ENCODE data around the gene ZNF451.
"Not testable (repeated sequence)": the region's sequence is repeated elsewhere in the genome, so short reads cannot be mapped to it uniquely, and the experiment has no call there.

The ZNF451 gene

DNA sequence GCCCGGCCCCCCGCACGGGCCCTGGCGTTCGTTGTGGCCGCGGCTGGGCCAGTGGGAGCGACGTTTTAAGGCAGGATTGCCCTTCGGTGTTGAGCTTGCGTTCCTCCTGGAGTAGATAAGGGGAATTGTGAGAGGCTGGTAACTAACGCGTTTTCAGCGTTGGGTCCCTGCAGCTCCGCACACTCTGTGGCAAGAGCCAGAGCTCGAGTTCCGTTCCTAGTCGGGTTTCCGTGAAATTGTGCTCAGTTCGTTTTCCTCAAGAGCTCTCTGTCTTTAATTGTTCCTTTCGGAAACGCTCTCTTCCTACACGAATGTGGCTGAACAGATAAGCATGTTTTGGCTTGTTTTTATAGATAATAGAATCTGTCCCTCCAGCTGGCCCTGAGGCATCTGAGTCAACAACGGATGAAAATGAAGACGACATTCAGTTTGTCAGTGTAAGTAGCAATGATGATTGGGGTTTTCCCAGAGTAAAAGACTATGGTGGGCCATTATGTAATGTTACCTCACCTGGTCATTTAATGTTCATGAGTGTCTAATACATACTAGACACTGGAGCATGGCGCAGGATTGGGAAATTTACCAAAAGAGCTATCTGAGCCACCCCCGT, 575 bp downstream of the ZNF451 start:
- not testable (repeated sequence) for DNase-seq (ENCODE audit: low spot score)

DNA sequence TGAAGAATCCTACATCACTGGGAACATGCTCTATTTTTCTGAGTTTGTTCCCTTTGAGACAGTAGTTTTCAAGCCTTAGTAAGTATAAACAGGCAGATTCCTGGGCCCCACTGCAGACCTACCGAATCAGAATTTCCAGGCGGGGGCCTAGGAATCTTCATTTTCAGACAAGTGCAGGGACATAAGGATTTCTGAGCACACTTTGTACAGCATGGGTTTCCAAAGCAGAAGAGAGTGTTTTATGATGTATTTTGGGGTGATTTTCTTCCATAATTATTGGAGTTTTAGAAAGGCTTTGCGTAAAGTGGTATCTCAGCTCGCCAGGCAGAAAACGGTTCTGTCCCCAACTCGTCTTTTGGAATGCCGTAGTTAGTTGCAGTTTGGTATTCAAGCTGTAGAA, 1.4 kb downstream of the ZNF451 start:
- DNase-seq (ENCODE audit: low spot score), result not testable (repeated sequence)

DNA sequence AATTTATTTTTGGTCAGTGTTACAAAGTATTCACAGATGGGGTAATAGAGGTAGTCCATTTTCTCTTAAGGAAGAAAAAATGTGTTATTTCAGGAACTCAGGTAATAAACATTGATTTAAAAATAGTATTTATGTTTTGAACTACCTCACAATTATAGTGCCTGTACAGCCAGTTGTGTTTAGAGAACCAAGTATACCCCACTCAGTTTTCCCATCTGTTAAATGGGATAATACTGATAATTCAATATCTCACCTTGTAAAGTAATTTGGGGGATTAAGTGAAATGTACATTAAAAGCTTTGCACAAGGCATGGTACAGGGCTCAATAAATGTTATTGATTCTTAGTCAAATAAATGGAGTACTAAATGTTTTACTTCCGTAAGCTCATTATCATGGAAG, 4.7 kb downstream of the ZNF451 start:
- no peak for DNase-seq (ENCODE audit: low spot score)

DNA sequence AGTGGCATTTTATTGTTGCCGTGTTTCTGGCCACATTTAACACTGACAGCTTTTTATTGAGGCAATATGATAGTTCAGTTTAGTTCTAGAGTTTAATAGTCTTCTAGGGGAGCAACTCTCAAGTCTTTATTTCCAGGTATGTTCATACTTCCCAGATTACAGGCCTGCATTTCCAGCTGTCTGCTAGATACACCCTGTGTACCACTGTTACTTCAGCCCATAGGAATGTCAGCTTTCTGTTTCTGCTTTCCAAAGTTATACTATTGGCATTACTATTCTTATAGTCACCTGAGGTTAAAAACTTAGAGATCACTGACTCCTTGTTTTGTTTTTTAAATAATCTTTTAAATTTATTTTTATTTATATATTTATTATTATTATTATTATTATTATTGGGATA, 7.6 kb downstream of the ZNF451 start:
- no peak for DNase-seq (ENCODE audit: low spot score)

DNA sequence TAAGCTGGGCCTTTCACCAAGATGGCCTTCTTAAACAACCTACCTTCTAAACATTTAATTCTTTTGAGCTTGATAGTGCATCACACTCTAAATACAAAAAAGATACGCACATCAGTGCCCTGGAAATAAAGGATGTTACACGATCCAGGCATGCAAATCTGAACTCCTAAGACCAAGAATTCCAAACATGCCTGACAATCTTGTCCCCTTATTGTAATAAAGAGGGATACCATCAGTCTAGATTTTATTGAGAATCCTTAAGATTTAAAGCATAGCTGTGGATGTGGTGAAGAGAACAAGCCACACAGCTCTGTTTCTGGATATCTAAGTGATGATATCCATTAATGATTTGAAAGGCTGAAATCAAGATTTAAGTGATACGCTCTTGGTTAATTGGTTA, 13.0 kb downstream of the ZNF451 start:
- no peak for DNase-seq (ENCODE audit: low spot score)

DNA sequence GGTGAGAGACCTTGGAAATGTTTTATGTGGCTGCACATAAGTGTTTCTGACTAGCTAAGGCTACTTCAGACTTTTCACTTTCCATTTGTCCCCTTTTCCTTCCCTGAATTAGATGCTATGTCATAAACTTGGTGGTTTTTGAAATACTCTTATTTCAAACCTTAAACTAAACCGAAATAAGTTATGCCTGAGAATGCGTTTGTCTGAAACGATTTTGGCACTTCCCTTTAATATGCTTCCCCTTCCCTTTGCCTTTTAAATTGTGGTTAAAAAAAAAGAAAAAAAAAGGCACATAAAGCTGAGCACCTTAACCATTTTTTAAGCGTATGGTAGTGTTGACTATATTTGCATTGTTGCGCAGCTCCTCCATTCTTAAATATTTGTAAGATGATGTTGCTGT, 14.3 kb downstream of the ZNF451 start:
- DNase-seq (ENCODE audit: low spot score), result no peak

DNA sequence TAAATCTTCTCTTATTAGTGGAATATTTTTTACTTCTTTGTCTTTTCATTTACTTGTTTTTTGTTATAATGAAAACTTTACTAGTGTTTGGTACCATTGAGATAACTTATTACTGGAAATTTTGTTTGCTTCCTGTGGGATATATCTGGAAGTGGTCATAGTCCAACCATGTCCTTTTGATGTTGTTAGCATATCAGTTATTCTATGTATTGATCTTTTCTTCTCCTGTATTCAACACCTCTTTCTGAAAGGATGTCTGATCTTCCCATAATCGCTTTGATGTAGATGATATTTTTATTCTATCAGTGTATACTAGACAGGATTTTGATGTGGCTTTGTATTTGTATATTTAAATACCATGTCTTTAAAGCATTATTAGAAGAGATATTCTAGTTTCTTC, 17.0 kb downstream of the ZNF451 start:
- no peak for DNase-seq (ENCODE audit: low spot score)

DNA sequence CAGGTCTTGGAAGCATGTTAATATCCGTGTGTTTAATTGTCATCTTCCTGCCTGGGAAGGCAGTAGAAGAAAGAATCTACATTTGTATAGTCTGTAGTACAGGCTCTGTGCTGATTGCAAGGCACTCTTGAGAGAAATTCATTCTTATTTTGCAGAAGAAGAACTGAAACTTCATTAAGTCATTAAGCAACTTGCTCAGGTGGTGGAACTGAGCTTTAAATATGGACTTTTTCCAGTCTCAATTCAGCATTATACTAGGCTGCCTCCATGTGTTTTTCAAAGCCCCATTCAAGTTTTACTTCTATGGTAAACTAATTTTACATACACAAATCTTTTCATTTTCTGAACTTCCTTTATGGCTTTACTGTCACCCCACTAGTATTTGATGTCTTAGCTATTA, 18.7 kb downstream of the ZNF451 start:
- DNase-seq (ENCODE audit: low spot score), result no peak

DNA sequence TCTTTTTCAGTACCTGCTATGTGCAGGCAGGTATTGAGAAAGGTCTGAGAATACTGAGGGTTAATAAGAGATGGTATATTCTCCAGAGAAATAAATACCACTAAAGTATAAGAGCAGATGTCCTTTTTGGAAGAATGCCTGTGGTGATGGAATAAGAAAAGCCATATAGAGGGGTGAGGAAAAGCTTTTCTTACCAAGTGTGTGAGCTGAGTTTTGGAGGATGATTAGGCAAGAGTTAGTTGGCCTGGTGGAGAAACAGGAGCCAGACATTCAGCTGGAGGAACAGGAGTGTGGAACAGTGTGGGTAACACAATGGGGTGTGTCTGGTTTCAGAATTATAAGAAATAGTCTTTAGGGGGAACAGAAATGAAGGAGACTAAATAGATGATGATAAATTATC, 19.9 kb downstream of the ZNF451 start:
- DNase-seq (ENCODE audit: low spot score), result no peak

DNA sequence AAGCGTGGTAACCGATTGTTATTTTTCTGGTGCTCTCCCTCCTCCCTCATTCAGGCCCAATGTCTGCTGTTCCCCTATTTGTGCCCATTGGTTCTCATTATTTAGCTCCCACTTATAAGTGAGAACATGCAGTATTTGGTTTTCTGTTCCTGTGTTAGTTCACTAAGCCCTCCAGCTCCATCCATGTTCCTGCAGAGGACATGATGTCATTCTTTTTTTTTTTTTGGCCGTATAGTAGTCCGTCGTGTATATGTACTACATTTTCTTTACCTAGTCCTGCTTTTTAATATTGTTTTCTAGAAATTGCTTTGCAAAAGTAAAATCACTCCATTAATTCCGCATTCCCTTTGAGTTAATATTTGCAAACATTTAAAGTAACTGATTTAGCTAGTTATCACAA, 23.1 kb downstream of the ZNF451 start:
- no peak for DNase-seq (ENCODE audit: low spot score)

DNA sequence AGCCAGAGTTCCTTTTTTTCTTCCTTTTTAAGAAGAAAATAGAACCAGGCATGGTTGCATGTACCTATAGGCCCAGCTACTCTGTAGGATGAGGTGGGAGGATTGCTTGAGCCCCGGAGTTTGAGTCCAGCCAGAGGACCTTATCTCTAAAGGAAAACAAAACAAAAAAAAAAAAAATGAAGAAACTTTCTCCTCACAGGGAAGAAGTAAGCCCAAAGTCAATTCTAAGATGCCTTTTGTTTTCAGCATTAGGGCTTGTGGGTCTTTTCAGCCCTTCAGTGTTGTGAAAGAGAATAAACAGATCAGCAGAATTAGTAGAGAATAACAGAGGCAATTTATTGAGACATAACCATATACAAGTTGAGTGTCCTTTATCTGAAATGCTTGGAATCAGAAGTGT, 26.8 kb downstream of the ZNF451 start:
- DNase-seq (ENCODE audit: low spot score), result no peak

DNA sequence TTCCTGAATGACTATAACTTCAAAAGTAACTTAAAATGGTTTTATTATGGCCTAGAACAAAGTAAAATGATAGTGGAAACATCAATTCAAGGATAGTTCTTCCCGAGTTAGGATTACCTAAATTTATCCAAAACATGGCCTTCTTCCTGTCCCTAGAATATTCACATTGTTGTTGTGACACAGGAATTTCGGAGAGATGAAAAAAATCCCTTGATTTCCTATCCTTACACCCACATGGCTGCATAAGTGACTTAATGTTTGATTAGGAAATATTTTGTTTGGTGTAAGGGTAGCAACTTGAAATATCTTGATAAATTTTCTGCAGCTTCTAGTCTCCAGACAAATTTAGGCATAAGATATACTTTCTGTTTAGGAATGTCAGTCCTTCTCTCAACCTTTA, 27.8 kb downstream of the ZNF451 start:
- DNase-seq (ENCODE audit: low spot score), result no peak

DNA sequence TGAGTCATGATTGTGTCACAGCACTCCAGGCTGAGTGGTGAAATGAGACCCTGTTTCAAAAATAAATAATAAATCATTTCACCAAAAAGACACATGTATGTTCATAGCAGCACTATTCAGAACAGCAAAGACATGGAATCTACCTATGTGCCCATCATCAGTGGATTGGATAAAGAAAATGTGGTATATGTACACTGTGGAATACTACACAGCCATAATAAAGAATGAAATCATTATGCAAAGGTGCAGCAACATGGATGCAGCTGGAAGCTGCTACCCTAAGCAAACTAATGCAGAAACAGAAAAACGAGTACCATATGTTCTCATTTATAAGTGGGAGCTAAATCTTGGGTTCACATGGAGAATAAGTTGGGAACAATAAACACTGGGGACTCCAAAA, 33.1 kb downstream of the ZNF451 start:
- no peak for DNase-seq (ENCODE audit: low spot score)

DNA sequence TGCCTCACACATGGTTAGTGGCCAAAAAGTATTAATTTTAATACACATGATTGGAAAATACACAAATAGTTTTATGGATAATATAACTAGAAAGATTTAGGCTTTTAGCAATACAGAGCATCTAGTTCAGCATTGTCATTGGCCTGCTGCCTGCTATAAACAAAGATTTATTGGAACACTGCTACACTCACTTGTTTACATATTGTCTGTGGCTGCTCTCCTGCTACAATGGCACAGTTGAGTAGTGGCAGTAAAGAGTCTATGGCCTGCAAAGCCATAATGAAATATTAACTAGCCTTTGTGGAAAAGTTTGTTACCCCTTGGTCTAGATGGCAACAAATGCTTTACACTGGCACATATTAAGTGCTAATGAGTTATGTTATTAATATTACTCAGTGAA, 37.8 kb downstream of the ZNF451 start:
- no peak for DNase-seq (ENCODE audit: low spot score)

DNA sequence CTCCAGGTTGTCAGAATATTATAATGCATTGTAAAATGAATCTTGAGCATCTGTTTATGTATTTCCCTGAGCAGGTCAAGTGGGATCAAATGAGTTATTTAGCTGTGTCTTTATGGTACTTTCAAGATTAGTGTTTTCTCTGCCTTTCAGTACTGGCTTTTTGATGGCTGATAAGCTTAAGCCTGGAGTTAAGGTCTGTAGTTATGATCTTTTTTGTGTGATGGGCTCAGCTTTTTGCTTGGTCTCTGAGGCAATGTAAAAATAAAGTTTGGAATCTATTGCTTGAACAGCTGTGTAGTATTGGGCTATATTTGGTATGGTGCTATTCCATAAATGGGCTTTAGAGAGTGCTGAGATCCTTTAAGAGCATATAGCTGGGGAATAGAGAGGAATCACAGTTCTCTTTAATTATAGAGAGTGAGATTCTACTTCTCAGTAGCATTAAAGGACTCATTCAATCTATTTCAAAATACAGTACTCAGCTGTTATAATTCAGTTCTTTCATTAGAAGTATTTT, 40.7 kb downstream of the ZNF451 start:
- no peak for DNase-seq (ENCODE audit: low spot score)

DNA sequence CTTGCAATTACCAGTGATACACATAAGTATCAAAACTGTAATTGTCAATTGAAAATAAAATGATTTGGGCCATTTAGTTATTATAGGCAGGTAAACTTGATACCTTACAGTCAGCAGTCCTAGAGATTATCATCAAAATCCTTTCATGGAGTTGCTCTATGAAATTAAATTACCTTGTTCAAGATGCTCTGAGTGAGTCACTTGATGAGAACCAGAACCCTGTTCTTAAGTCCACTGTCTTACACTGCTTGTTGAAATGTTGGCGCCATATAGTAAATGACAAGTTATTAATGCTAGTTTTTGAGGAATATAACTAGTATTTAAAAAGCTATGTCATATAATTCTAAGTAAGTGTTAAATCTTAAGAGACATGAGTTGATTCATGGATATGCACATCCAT, 45.0 kb downstream of the ZNF451 start:
- DNase-seq (ENCODE audit: low spot score), result no peak

DNA sequence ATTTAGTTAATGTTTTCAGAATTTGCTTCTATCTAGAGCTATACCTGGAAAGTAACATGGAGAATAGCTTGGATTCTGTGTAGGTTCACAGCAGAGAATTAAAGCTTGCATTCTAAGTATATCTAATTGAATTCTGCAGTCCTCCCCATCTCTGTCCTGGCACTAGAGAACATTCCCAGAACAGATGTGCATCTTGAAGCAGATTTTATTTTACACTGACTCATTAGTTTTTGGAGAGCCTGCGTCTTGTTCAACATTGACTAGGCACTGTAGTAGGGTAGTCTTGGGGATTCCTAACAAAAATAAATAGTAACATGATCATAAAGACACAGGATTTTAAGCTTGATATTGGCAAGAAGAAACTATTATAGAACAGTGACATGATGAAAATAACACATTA, 45.9 kb downstream of the ZNF451 start:
- DNase-seq (ENCODE audit: low spot score), result no peak

DNA sequence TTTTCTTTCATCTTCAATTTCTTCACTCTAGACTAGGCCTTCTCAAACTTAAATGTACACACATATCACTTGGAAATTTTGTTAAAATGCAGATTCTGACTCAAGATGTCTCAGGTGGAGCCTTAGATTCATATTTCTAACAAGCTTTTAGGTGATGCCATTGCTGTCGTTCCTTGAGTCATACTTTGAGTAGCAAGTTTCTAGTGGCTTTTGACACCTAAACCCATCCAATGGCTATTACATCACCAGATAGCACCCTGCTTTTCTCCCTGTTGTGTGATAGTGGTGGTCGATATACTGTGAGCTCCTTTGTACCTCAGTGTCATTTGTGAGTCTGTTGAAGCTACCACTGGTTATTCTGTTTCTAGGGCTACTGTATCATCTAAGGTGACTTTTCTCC, 47.4 kb downstream of the ZNF451 start:
- no peak for DNase-seq (ENCODE audit: low spot score)

DNA sequence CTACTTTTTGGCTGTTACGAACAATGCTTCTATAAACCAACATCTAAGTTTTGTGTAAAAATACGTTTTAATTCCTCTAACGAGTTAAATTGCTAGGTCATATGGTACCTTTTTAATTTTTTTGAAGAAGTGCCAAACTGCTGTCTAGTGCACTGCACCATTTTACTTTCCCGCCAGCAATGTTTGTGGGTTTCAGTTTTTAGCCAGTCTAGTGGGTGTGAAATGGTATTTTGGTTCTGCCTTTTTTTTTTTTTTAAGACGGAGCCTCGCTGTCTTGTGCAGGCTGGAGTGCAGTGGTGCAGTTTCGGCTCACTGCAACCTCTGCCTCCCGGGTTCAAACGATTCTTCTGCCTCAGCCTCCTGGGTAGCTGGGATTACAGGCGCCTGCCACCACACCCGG, 48.0 kb downstream of the ZNF451 start:
- no peak for DNase-seq (ENCODE audit: low spot score)

DNA sequence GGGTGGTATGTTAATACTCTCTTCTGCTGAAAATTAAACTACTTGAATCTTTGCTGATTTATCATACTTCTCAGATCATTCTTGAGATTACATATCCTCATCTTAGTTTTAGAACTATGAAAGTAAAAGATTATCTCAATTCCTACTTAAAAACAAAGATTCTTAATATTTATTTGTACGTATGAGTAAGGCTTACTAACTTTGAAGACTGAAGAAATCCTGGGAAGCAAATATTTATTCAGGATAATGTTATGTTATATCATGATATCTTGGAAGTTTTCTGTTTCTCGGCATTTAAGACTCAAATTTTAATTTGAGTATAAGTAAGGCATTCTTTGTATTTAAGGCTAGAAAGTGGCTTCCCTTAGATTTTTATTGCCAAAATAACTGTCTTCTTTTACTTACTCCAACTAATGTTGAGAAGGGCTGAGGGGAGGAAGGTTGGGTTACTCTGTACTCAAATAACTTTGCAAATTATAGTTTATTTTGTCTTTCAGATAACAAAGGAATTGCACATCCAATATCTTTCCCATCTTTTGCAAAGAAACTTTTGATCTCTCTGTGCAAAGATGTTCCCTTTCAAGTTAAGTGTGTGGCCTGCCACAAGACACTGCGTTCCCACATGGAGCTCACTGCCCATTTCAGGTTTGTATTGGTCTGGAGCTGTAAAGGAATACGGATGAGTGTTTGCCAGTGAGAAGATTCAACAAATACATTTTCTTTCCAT, 51.6 kb downstream of the ZNF451 start:
- DNase-seq (ENCODE audit: low spot score), result no peak

DNA sequence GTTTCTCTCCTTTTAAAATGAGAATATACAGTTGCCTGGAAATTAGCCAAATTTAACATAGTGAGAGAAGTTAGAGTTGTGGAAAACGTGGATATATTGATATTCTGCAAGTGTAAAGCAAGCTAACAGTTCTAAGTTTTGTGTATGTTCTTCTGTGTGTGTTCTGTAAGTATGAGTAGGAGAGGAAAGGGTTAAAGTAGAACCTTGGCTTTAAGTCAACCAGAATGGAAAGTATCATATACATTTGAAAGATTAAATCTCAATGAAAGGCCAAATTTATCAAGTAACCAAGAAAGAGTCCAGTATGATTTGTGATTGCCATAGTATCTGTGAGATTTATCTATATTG, 52.2 kb downstream of the ZNF451 start:
- DNase-seq (ENCODE audit: low spot score), result no peak

DNA sequence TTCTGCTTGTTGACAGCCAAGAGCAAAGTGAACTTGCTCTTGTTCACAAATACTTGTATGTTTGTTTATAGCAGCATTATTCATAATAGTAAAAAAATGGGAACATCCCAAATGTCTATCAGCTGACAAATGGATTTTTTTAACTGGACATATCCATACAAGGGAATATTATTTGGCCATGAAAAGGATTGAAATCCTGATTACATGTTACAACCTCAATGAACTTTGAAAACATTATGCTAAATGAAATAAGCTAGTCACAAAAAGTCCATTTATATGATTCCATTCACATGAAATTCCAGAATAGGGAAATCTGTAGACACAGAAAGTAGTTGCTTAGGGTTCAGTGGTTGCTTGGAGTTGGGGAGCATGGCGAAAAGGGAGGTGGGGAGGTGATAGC, 53.7 kb downstream of the ZNF451 start:
- DNase-seq (ENCODE audit: low spot score), result no peak

DNA sequence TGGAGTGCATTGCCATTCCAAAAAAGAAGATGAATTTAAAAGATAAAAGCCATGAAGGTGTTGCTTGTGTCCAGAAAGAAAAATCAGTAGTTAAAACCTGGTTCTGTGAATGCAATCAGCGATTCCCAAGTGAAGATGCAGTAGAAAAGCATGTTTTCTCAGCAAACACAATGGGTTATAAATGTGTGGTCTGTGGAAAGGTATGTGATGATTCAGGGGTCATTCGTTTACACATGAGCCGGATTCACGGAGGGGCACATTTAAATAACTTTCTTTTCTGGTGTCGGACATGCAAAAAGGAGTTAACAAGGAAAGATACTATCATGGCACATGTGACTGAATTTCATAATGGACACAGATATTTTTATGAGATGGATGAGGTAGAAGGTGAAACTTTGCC, 57.4 kb downstream of the ZNF451 start:
- DNase-seq (ENCODE audit: low spot score), result no peak
